NT2/D1 (cell line): Measurements from ENCODE around the gene CDH5.

Experiments used
- SUZ12 ChIP-seq: IDR thresholded peaks from 2 replicates; pipeline ENCODE4 v1.6.1; 2011; ENCODE audit not compliant: insufficient read length, insufficient read depth; ENCODE audit errors: extremely low read depth
- ZNF274 ChIP-seq: IDR thresholded peaks from 2 replicates; pipeline ENCODE4 v1.6.1; 2011; ENCODE audit warnings: mild to moderate bottlenecking, low read depth, low read length

- no peak for TF ChIP-seq SUZ12
- TF ChIP-seq ZNF274 = no peak
Observed at GRCh38 chr16:66322174-66322573, 44.3 kb upstream of the CDH5 start.
